K562 (cell line): ENCODE results near the gene FCHSD1. TPM values are rescaled to one million over a fixed set of nuclear protein-coding genes. Genes with fewer than 3 reads are reported as not detected.

ENCODE experiments used
- ATAC-seq: fragments of 200-7000 bp; cut with Tn5 transposase; 3 replicates; pipeline ENCODE4 v1.9.1; 2020; ENCODE audit warnings: moderate library complexity
- BruUV-seq: library from RNA; stranded (reverse); fragments of 400-500 nt; replicated peaks from 2 replicates; lab custom pipeline; 2021; lab: Mats Ljungman, UMichigan
- CTCF ChIA-PET: fragments of 300-600 bp; formaldehyde crosslinking; extraction: SDS; loops from one replicate; lab custom pipeline; 2021; ENCODE audit warnings: low intra/inter-chr PET ratio; lab: Yijun Ruan, JAX
- POLR2A ChIA-PET: fragments of 300-600, 350-650 bp; sonication (Branson Sonifier 250); formaldehyde crosslinking; extraction: SDS; loops from one replicate; lab custom pipeline; 2021; ENCODE audit warnings: antibody characterized with exemption, inconsistent platforms; lab: Yijun Ruan, JAX
- DNase-seq, 4 experiments: peaks; one replicate each; pipeline versions ENCODE4 v3.0.0 to v3.0.0-alpha.2; 2011 to 2018; ENCODE audit warnings: low spot score in 3 of 4, mixed read lengths in 3 of 4; ENCODE audit errors: extremely low read depth in 1 of 4
- FAIRE-seq: peaks from 2 replicates; lab custom pipeline; 2011; peaks lifted over from hg19 to GRCh38; lab: Jason Lieb, UNC
- H2AFZ ChIP-seq: 2 replicates; pipeline ENCODE4 v1.6.0; 2011; ENCODE audit warnings: low read depth, low read length, control low read depth, inconsistent platforms
- H3K27ac ChIP-seq: fragments of 200-600 bp; 3 replicates; pipeline ENCODE4 v1.8.0; 2011; ENCODE audit warnings: low read depth, mild to moderate bottlenecking, control low read depth, inconsistent platforms, low read length, moderate library complexity, mixed read lengths; ENCODE audit errors: extremely low read depth
- H3K27me3 ChIP-seq, 2 experiments: fragments of 300-600 bp in 1 of 2; 2 replicates in 1 of 2; 3 replicates in 1 of 2; pipeline versions ENCODE4 v1.6.0 to v1.8.0; 2011; ENCODE audit warnings: inconsistent platforms in 2 of 2, low read length in 2 of 2, mild to moderate bottlenecking in 1 of 2, mixed read lengths in 1 of 2, moderate library complexity in 1 of 2; ENCODE audit not compliant: control insufficient read depth in 2 of 2, insufficient read depth in 2 of 2
- H3K36me3 ChIP-seq: fragments of 300-600 bp; 3 replicates; pipeline ENCODE4 v1.8.0; 2011; ENCODE audit warnings: mild to moderate bottlenecking, low read length, inconsistent platforms; ENCODE audit not compliant: control insufficient read depth, insufficient read depth
- H3K4me1 ChIP-seq, 2 experiments: fragments of 200-600 bp in 1 of 2; replicated peaks in 1 of 2; 2 replicates in 1 of 2; 3 replicates in 1 of 2; pipeline versions ENCODE4 v1.5.1 to v1.8.0; 2011; ENCODE audit warnings: inconsistent platforms in 2 of 2, low read length in 2 of 2, mild to moderate bottlenecking in 1 of 2, mixed read lengths in 1 of 2, moderate library complexity in 1 of 2; ENCODE audit not compliant: control insufficient read depth in 2 of 2, insufficient read depth in 2 of 2
- H3K4me2 ChIP-seq: 2 replicates; pipeline ENCODE4 v1.6.1; 2011; ENCODE audit warnings: low read length, control low read depth, inconsistent platforms, mixed read lengths; ENCODE audit not compliant: insufficient read depth
- H3K4me3 ChIP-seq: fragments of 200-600 bp; sonication (generic), shearing (Covaris generic); 2 replicates; pipeline ENCODE4 v1.5.1; 2016; ENCODE audit warnings: control low read depth, inconsistent platforms
- H3K79me2 ChIP-seq: fragments of 200-600 bp; 3 replicates; pipeline ENCODE4 v1.8.0; 2011; ENCODE audit warnings: low read length, inconsistent platforms; ENCODE audit not compliant: control insufficient read depth, insufficient read depth
- H3K9ac ChIP-seq, 2 experiments: 2 replicates each; pipeline versions ENCODE4 v1.6.0 to v1.6.1; 2011; ENCODE audit warnings: low read depth in 2 of 2, low read length in 2 of 2, control low read depth in 1 of 2, inconsistent platforms in 1 of 2, mild to moderate bottlenecking in 1 of 2, mixed read lengths in 1 of 2; ENCODE audit not compliant: insufficient read depth in 1 of 2
- H3K9me1 ChIP-seq: one replicate; pipeline ENCODE4 v1.6.0; 2011; ENCODE audit warnings: inconsistent platforms, mild to moderate bottlenecking, low read length, moderate library complexity; ENCODE audit not compliant: control insufficient read depth, insufficient read depth
- H3K9me3 ChIP-seq: replicated peaks from 2 replicates; pipeline ENCODE4 v1.5.1; 2011; ENCODE audit warnings: low read depth, low read length, inconsistent platforms; ENCODE audit not compliant: control insufficient read depth, insufficient read depth
- H4K20me1 ChIP-seq: replicated peaks from 2 replicates; pipeline ENCODE4 v1.6.1; 2011; ENCODE audit warnings: low read length, inconsistent platforms, mixed read lengths; ENCODE audit not compliant: control insufficient read depth, insufficient read depth
- ATF4 ChIP-seq: fragments of 450-650 bp; formaldehyde crosslinking; IDR thresholded peaks from 2 replicates; pipeline ENCODE4 v1.4.0; 2022; ENCODE audit warnings: mild to moderate bottlenecking, moderate library complexity
- ATF6 ChIP-seq: sonication (generic); formaldehyde crosslinking; IDR thresholded peaks from 2 replicates; pipeline ENCODE4 v1.4.0; 2020; ENCODE audit warnings: mild to moderate bottlenecking, missing genetic modification reagents
- EGR1 ChIP-seq: fragments of 450-650 bp; conservative IDR thresholded peaks from 2 replicates; pipeline ENCODE4 v1.6.1; 2017; ENCODE audit warnings: mild to moderate bottlenecking
- RBBP5 ChIP-seq: fragments of 200-600 bp; sonication (generic); IDR thresholded peaks from 2 replicates; pipeline ENCODE4 v1.6.1; 2012; ENCODE audit warnings: borderline replicate concordance, mild to moderate bottlenecking, low read length, control low read depth, inconsistent platforms; ENCODE audit not compliant: insufficient read depth, poor library complexity, severe bottlenecking
- WGBS: fragments of 100-300 bp; shearing (Covaris generic); methylation state at CpG from one replicate; pipeline ENCODE4 v1.1.6; 2016; ENCODE audit warnings: low coverage, mixed read lengths; ENCODE audit not compliant: insufficient coverage; ENCODE audit errors: missing lambda C conversion rate; 5-methylcytosine and 5-hydroxymethylcytosine counted together
- in situ Hi-C: fragments of 300-500 bp; cut with MboI; formaldehyde crosslinking; loops from 4 replicates; pipeline ENCODE4 v1.15.0; 2018; ENCODE audit warnings: inconsistent platforms, mixed read lengths
- intact Hi-C: fragments of 100-400 bp; cut with micrococcal nuclease; formaldehyde crosslinking; loops from 2 replicates; pipeline ENCODE4 v1.14.2; 2022
- polyA plus RNA-seq, 8 experiments: library from polyadenylated mRNA; depleted of rRNA in 4 of 8; stranded (reverse) in 5 of 8; unstranded in 3 of 8; fragments of >200 nt; fragmentation: Nextera tagmentation in 2 of 8; fragmentation: Illumina TruSeq in 1 of 8; extraction: Ambion mirVana in 2 of 8; extraction: Trizol in 1 of 8; gene quantifications; 2 replicates each; pipeline versions ENCODE4 v1.2.1 to v1.2.3, GENCODE V29; 2011 to 2014; ENCODE audit warnings: inconsistent platforms in 1 of 8, missing spikeins in 1 of 8
- total RNA-seq, 7 experiments: library from RNA; depleted of rRNA in 6 of 7; stranded (reverse); fragments of >200 nt in 6 of 7; fragmentation: Illumina TruSeq in 2 of 7; extraction: Trizol in 2 of 7; gene quantifications; 2 replicates each; pipeline versions ENCODE4 v1.2.1 to v1.2.3, GENCODE V29; 2011 to 2021; ENCODE audit warnings: low replicate concordance in 1 of 7

FCHSD1 gene
- total and polyA plus RNA-seq, 9 of the 15 experiments (the other 6 are each of a cell fraction or from before 2014, with no cell fraction given) = 0.35 to 37.5 (median 13.6) TPM

GRCh38 chr5:141615991-141616720 is 35.1 kb downstream of the FCHSD1 start:
- Histone ChIP-seq H3K79me2 (peaks cover 76% of the 10 kb centered on the region), H3K9ac (peak overlapping the region; percentile 74 to 86; a peak in 3 of 4 replicates), H2AFZ (no peak overlapping the region), H3K36me3 (peaks cover 64% of the 10 kb centered on the region), H3K9me3 (no peaks in the 10 kb centered on the region), H3K27ac (peak overlapping the region; percentile 89), H3K4me2 (peak overlapping the region; percentile 90), H3K4me1 (peaks cover 3 to 11% of the 10 kb centered on the region in 2 experiments; a peak in 3 of 5 replicates), H3K27me3 (no peaks in the 10 kb centered on the region), H3K4me3 (peak overlapping the region; percentile 97), H4K20me1 (no peaks in the 10 kb centered on the region), H3K9me1 (no peaks in the 10 kb centered on the region)
- no peak for ATAC-seq
- intact Hi-C loops (loop anchor here (10.0 kb wide), 1 partner anchor 1501 kb away; the partner anchor contains the start of gene PURA), in situ Hi-C loops (no loop called here)
- ChIA-PET POLR2A (interaction anchor here (0.7 to 2.6 kb wide), 9 partner anchors 8 to 103 kb away, joined by 3 to 17 read pairs (median 4); partner anchors contain the start of genes ARAP3 and RELL2), CTCF (interaction anchor here (0.6 kb wide), 2 partner anchors 45 to 247 kb away, joined by 3 to 5 read pairs; no protein-coding TSS in a partner anchor)
- peak in 1 of 4 experiments; percentile 47 for DNase-seq
- BruUV-seq = no TSS peak
- whole genome bisulfite sequencing = 6% methylated on average over 9 of the region's 9 CpGs
- no peak for FAIRE-seq
- TF ChIP-seq EGR1 (peak; percentile 93), RBBP5 (peak; percentile 16), ATF4 (no peak), ATF6 (CRISPR knock-in tag) (0 out of 2 replicates have a peak, but pooled peaks have one; percentile 36)
